Measurements from ENCODE around the gene EVA1C.

GRCh38 chr21:32388306-32388705 lies 24.2 kb upstream of the EVA1C start:
- no peak for TF ChIP-seq POLR2AphosphoS5 (IDR thresholded peaks at IDR 0.05; ENCODE audit: low read depth, low read length)
- TF ChIP-seq POLR2A (IDR thresholded peaks at IDR 0.05; ENCODE audit: low read depth, low read length): no peak
- no peak for TF ChIP-seq TAF1 (IDR thresholded peaks at IDR 0.05; ENCODE audit: low read depth, low read length)
- TF ChIP-seq SPI1 (IDR thresholded peaks at IDR 0.05; ENCODE audit: low read depth, low read length): peak; percentile 29; the same call in 1 of the 2 replicates
- no peak for TF ChIP-seq PAX5 (IDR thresholded peaks at IDR 0.05; ENCODE audit: insufficient read depth, low read length, severe bottlenecking)
- TF ChIP-seq POU2F2 (IDR thresholded peaks at IDR 0.05; ENCODE audit: low read depth, low read length): no peak
